ENCODE data around the gene ERFL. TPM values are rescaled to one million over a fixed set of nuclear protein-coding genes. Genes with fewer than 3 reads are reported as not detected.
A peak's percentile ranks its signal among the peaks of the same experiment; 100 is the strongest.

The ERFL gene
- total RNA-seq, 2 donors from 2014 or later: not detected

DNA sequence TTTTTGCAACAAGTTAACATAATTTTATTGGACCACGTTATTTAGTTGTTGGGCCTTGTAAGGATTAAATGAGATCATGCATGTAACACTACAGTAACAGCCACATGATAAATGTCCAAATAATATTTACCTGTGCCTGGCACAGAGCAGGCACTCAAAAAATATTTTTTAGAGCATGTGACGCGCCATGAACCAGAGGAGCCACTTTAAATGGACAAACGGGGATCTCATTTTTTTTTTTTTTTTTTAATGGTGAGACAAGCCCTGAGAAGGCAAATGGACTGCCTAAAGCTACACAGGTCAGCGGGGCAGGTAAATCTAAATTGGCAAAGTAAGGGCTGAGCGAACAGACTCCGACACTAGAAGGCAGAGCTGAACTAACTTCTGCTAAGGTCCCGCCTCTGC lies 69.0 kb downstream of the ERFL start:
- Histone ChIP-seq H3K4me3 (peak overlapping the region; percentile 29 to 83), H3K27me3 (no peaks in the 10 kb centered on the region), H3K36me3 (peaks cover 32% of the 10 kb centered on the region), H3K9me3 (no peaks in the 10 kb centered on the region), H3K4me1 (peaks cover 0 to 30% of the 10 kb centered on the region in 2 donors), H3K27ac (peak overlapping the region; percentile 93 to 98)
- TF ChIP-seq, protein P1, sequence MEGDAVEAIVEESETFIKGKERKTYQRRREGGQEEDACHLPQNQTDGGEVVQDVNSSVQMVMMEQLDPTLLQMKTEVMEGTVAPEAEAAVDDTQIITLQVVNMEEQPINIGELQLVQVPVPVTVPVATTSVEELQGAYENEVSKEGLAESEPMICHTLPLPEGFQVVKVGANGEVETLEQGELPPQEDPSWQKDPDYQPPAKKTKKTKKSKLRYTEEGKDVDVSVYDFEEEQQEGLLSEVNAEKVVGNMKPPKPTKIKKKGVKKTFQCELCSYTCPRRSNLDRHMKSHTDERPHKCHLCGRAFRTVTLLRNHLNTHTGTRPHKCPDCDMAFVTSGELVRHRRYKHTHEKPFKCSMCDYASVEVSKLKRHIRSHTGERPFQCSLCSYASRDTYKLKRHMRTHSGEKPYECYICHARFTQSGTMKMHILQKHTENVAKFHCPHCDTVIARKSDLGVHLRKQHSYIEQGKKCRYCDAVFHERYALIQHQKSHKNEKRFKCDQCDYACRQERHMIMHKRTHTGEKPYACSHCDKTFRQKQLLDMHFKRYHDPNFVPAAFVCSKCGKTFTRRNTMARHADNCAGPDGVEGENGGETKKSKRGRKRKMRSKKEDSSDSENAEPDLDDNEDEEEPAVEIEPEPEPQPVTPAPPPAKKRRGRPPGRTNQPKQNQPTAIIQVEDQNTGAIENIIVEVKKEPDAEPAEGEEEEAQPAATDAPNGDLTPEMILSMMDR (IDR thresholded peaks at IDR 0.05): peak in 1 of 2 donors; percentile 61
- no peak for DNase-seq (ENCODE audit: low spot score)

Small RNA genes lying within 50 kb of the gene (microRNA-seq; reads per million reads assigned to microRNA genes)
- 0 to 0.71 reads per million in 2 donors for gene MIR6797 (ENCODE audit: borderline number of aligned reads in 2 of 2, borderline replicate concordance in 1 of 2)

Other genes with a start within 250 kb of the ERFL start
- not detected for gene CEACAM7, start 240.2 kb downstream of the ERFL start, total RNA-seq
- not detected for gene CEACAM5, start 219.8 kb downstream of the ERFL start, total RNA-seq
- gene CEACAM6, start 172.9 kb downstream of the ERFL start, total RNA-seq: not detected
- gene CEACAM3, start 131.9 kb downstream of the ERFL start, total RNA-seq: not detected
- not detected for gene LYPD4, start 83.8 kb downstream of the ERFL start, total RNA-seq
- gene DMRTC2, start 83.4 kb downstream of the ERFL start, total RNA-seq: not detected
- 100 to 1,000 TPM; 108 to 415 TPM for gene RPS19, start 68.2 kb downstream of the ERFL start, total RNA-seq
- 1 to 10 TPM in 1 of 2 donors, not detected in 1; 1.1 TPM for gene CD79A, start 51.2 kb downstream of the ERFL start, total RNA-seq
- gene ARHGEF1, start 45.3 kb downstream of the ERFL start, total RNA-seq: 10 to 100 TPM; 27.3 to 45.8 TPM
- gene RABAC1, start 30.9 kb upstream of the ERFL start, total RNA-seq: 100 to 1,000 TPM; 123 to 167 TPM
- 100 to 1,000 TPM in 1 of 2 donors, 10 to 100 TPM in 1; 81.4 to 223 TPM for gene ATP1A3, start 65.8 kb upstream of the ERFL start, total RNA-seq
- gene GRIK5, start 141.8 kb upstream of the ERFL start, total RNA-seq: 10 to 100 TPM in 1 of 2 donors, 1 to 10 TPM in 1; 8.1 to 17.1 TPM
- gene ZNF574, start 147.7 kb upstream of the ERFL start, total RNA-seq: 10 to 100 TPM in 1 of 2 donors, 1 to 10 TPM in 1; 8.1 to 13.6 TPM
- gene POU2F2, start 204.0 kb upstream of the ERFL start, total RNA-seq: under 1 TPM; 0.11 to 0.83 TPM

All from right atrium auricular region (tissue), 2 donors.